ENCODE data around the gene ACBD4.

DNA sequence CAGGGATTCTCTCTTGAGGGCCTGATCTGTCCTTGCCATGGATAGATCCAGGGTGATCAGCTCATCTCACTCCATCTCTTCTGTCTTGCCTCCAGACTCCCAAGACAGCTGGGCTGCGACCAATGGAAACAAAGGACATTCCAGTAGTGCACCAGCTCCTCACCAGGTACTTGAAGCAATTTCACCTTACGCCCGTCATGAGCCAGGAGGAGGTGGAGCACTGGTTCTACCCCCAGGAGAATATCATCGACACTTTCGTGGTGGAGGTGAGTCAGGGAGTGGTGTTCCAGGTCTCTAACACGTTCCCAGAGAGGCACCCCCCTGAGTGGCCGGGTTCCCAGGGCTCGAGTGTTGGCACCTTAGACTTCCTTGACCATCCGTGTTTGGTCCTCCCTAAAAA, 32.6 kb upstream of the ACBD4 start:
- TF ChIP-seq, protein P1, sequence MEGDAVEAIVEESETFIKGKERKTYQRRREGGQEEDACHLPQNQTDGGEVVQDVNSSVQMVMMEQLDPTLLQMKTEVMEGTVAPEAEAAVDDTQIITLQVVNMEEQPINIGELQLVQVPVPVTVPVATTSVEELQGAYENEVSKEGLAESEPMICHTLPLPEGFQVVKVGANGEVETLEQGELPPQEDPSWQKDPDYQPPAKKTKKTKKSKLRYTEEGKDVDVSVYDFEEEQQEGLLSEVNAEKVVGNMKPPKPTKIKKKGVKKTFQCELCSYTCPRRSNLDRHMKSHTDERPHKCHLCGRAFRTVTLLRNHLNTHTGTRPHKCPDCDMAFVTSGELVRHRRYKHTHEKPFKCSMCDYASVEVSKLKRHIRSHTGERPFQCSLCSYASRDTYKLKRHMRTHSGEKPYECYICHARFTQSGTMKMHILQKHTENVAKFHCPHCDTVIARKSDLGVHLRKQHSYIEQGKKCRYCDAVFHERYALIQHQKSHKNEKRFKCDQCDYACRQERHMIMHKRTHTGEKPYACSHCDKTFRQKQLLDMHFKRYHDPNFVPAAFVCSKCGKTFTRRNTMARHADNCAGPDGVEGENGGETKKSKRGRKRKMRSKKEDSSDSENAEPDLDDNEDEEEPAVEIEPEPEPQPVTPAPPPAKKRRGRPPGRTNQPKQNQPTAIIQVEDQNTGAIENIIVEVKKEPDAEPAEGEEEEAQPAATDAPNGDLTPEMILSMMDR (IDR thresholded peaks at IDR 0.05), result no peak
- TF ChIP-seq POLR2A (IDR thresholded peaks at IDR 0.05), result no peak

Measured in transverse colon (tissue), 3 donors.